ENCODE measurements around the gene DLX3. TPM values are rescaled to one million over a fixed set of nuclear protein-coding genes. Genes with fewer than 3 reads are reported as not detected.

DLX3 gene
- total RNA-seq, 1 experiment from 2014 or later, result 1.2 TPM

DNA sequence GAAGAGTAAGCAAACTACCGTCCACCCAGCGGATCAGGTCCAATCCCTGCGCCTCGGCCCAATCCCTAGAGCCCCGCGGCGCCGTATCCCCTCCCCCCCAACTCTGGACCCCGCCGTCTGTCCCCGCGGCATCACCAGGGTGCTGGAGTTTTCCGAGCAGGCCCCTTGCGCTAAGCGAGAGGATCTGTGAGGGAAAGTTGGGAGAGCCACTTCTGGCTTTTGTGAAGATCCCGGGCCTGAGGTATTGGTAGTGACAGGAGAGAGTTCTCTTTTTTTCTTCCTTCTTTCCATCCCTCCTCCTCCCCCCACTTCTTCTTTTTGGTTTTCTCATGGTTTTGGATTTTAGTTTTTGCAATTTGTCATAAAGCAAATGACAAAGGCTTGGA lies 29.5 kb downstream of the DLX3 start:
- no TSS peak for BruUV-seq (replicated peaks)
- Histone ChIP-seq H3K9me3 (ENCODE audit: insufficient read depth, low read depth) (no peaks in the 10 kb centered on the region), H2AFZ (no peak overlapping the region), H3F3A (ENCODE audit: insufficient read depth, low read depth) (peaks cover 23% of the 10 kb centered on the region), H3K36me3 (ENCODE audit: low read depth) (no peaks in the 10 kb centered on the region), H3K4me2 (no peak overlapping the region), H3K79me2 (ENCODE audit: low read depth) (no peaks in the 10 kb centered on the region), H3K4me3 (no peak overlapping the region), H4K20me1 (ENCODE audit: insufficient read depth) (no peaks in the 10 kb centered on the region), H3K27ac (no peak overlapping the region), H3K9me2 (ENCODE audit: insufficient read depth) (no peaks in the 10 kb centered on the region), H3K27me3 (ENCODE audit: insufficient read depth, low read depth) (peaks cover 39% of the 10 kb centered on the region), H3K4me1 (replicated peaks; ENCODE audit: insufficient read depth) (peaks cover 5% of the 10 kb centered on the region; the same call in 1 of the 2 replicates)
- TF ChIP-seq, protein P1, sequence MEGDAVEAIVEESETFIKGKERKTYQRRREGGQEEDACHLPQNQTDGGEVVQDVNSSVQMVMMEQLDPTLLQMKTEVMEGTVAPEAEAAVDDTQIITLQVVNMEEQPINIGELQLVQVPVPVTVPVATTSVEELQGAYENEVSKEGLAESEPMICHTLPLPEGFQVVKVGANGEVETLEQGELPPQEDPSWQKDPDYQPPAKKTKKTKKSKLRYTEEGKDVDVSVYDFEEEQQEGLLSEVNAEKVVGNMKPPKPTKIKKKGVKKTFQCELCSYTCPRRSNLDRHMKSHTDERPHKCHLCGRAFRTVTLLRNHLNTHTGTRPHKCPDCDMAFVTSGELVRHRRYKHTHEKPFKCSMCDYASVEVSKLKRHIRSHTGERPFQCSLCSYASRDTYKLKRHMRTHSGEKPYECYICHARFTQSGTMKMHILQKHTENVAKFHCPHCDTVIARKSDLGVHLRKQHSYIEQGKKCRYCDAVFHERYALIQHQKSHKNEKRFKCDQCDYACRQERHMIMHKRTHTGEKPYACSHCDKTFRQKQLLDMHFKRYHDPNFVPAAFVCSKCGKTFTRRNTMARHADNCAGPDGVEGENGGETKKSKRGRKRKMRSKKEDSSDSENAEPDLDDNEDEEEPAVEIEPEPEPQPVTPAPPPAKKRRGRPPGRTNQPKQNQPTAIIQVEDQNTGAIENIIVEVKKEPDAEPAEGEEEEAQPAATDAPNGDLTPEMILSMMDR (conservative IDR thresholded peaks at IDR 0.05), result no peak
- TF ChIP-seq EZH2 (IDR thresholded peaks at IDR 0.05; ENCODE audit: low read depth), result no peak
- POLR2A ChIA-PET (ENCODE audit: unreplicated experiment), result no interaction called here
- no peak for DNase-seq
- intact Hi-C loops (cut with micrococcal nuclease; ENCODE audit: unreplicated experiment), result no loop called here
- CTCF ChIA-PET, result interaction anchor here (0.7 kb wide), 1 partner anchor 83 kb away, joined by 3 read pairs; no protein-coding TSS in a partner anchor

DNA sequence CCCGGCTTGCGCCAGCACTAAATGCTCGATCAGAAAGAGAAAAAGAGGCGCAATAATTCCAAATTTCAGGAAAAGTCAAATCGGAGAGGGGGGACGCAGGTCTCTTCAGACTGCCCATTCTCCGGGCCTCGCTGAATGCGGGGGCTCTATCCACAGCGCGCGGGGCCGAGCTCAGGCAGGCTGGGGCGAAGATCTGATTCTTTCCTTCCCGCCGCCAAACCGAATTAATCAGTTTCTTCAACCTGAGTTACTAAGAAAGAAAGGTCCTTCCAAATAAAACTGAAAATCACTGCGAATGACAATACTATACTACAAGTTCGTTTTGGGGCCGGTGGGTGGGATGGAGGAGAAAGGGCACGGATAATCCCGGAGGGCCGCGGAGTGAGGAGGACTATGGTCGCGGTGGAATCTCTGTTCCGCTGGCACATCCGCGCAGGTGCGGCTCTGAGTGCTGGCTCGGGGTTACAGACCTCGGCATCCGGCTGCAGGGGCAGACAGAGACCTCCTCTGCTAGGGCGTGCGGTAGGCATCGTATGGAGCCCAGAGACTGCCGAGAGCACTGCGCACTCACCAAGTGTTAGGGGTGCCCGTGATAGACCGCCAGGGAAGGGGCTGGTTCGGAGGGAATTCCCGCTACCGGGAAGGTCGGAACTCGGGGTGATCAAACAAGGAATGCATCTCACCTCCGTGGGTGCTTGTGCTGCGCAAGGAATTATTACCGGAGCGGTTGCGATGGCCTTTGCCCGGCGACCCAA lies 30.1 kb downstream of the DLX3 start:
- Histone ChIP-seq H4K20me1 (ENCODE audit: insufficient read depth) (no peaks in the 10 kb centered on the region), H3K79me2 (ENCODE audit: low read depth) (no peaks in the 10 kb centered on the region), H3K27ac (no peak overlapping the region), H3K36me3 (ENCODE audit: low read depth) (no peaks in the 10 kb centered on the region), H3K27me3 (ENCODE audit: insufficient read depth, low read depth) (peaks cover 34% of the 10 kb centered on the region), H3K9me3 (ENCODE audit: insufficient read depth, low read depth) (no peaks in the 10 kb centered on the region), H2AFZ (no peak overlapping the region), H3K9me2 (ENCODE audit: insufficient read depth) (no peaks in the 10 kb centered on the region), H3K4me2 (no peak overlapping the region), H3K4me3 (no peak overlapping the region), H3K4me1 (replicated peaks; ENCODE audit: insufficient read depth) (peaks cover 5% of the 10 kb centered on the region; the same call in 1 of the 2 replicates), H3F3A (ENCODE audit: insufficient read depth, low read depth) (peaks cover 17% of the 10 kb centered on the region)
- DNase-seq, result no peak
- ChIA-PET CTCF (no interaction called here), POLR2A (ENCODE audit: unreplicated experiment) (no interaction called here)
- TF ChIP-seq EZH2 (IDR thresholded peaks at IDR 0.05; ENCODE audit: low read depth), result no peak
- TF ChIP-seq, protein P1 (conservative IDR thresholded peaks at IDR 0.05), result no peak
- BruUV-seq (replicated peaks), result no TSS peak
- intact Hi-C loops (cut with micrococcal nuclease; ENCODE audit: unreplicated experiment), result no loop called here

DNA sequence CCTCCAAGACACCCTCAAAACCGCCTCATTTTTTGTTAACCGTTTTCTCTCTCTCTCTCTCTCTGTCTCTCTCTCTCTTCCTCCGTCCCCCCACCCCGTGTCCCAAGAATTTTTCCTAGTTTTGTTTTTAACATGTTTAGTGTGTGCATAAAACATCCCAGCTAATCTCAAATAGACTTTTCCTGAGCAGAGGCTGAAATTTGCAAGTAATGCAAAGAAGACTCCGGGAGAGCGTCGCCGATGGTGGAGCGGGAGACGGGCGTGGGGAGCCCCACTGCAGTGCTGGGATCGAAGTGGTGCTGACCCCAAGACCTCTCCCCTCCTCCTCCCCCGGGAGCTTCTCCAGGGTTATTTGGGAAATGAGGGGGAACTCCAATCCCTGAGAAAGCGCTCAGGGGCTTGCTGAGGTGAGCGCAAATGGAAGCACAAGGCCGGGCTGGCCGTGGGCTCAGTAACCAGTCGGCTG lies 30.7 kb downstream of the DLX3 start:
- ChIA-PET CTCF (interaction anchor here (0.6 kb wide), 1 partner anchor 479 kb away, joined by 3 read pairs; no protein-coding TSS in a partner anchor), POLR2A (ENCODE audit: unreplicated experiment) (interaction anchor here (0.6 kb wide), 1 partner anchor 24 kb away, joined by 3 read pairs; no protein-coding TSS in a partner anchor)
- no peak overlapping the region for H3K27ac ChIP-seq
- no peak overlapping the region for H3K4me2 ChIP-seq
- H4K20me1 ChIP-seq (ENCODE audit: insufficient read depth), result no peaks in the 10 kb centered on the region
- no peak for DNase-seq
- H3K79me2 ChIP-seq (ENCODE audit: low read depth), result no peaks in the 10 kb centered on the region
- peaks cover 33% of the 10 kb centered on the region for H3K27me3 ChIP-seq (ENCODE audit: insufficient read depth, low read depth)
- H3K36me3 ChIP-seq (ENCODE audit: low read depth), result no peaks in the 10 kb centered on the region
- H3K9me2 ChIP-seq (ENCODE audit: insufficient read depth), result no peaks in the 10 kb centered on the region
- H3K4me1 ChIP-seq (replicated peaks; ENCODE audit: insufficient read depth), result peaks cover 11% of the 10 kb centered on the region
- no peak overlapping the region for H2AFZ ChIP-seq
- intact Hi-C loops (cut with micrococcal nuclease; ENCODE audit: unreplicated experiment), result no loop called here
- TF ChIP-seq, protein P1 (conservative IDR thresholded peaks at IDR 0.05), result no peak
- TF ChIP-seq EZH2 (IDR thresholded peaks at IDR 0.05; ENCODE audit: low read depth), result no peak
- no peak overlapping the region for H3K4me3 ChIP-seq
- no TSS peak for BruUV-seq (replicated peaks)
- peaks cover 22% of the 10 kb centered on the region for H3F3A ChIP-seq (ENCODE audit: insufficient read depth, low read depth)
- H3K9me3 ChIP-seq (ENCODE audit: insufficient read depth, low read depth), result no peaks in the 10 kb centered on the region

All from PC-9 (cell line).